OCI-LY3 (cell line): Measurements from ENCODE around the gene LBX2.

Experiments used
- EZH2phosphoT487 ChIP-seq: fragments of 200-600 bp; shearing (Covaris generic); IDR thresholded peaks from 2 replicates; pipeline ENCODE4 v1.6.1; 2018; ENCODE audit warnings: antibody characterized with exemption, mixed run types, low read depth
- TF ChIP-seq, protein P1 (sequence below): fragments of 200-600, 300-600 bp; sonication (generic); IDR thresholded peaks from 2 replicates; pipeline ENCODE4 v1.5.1; 2014; ENCODE audit warnings: antibody characterized with exemption, low read length, low read depth

DNA sequence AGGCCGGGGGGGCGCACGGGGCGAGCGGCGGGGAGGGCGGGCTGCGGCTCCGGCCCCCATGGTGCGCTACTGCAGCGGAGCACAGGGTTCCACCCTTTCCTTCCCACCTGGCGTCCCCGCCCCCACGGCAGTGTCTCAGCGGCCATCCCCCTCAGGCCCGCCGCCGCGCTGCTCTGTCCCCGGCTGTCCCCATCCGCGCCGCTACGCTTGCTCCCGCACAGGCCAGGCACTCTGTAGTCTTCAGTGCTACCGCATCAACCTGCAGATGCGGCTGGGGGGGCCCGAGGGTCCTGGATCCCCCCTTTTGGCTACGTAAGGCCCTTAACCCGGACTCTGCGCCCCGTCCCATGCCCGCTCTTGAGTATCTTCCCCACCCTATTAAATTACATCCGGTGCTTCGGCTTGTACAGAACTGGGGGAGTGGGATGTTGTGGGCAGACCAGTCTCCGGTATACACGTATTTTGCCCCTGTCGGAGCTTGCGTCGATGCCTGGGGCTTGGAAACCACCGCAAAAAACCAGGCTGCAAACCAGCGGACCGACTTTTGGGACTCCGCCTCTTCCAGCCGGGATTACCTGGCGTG, 41.8 kb downstream of the LBX2 start:
- TF ChIP-seq, protein P1, sequence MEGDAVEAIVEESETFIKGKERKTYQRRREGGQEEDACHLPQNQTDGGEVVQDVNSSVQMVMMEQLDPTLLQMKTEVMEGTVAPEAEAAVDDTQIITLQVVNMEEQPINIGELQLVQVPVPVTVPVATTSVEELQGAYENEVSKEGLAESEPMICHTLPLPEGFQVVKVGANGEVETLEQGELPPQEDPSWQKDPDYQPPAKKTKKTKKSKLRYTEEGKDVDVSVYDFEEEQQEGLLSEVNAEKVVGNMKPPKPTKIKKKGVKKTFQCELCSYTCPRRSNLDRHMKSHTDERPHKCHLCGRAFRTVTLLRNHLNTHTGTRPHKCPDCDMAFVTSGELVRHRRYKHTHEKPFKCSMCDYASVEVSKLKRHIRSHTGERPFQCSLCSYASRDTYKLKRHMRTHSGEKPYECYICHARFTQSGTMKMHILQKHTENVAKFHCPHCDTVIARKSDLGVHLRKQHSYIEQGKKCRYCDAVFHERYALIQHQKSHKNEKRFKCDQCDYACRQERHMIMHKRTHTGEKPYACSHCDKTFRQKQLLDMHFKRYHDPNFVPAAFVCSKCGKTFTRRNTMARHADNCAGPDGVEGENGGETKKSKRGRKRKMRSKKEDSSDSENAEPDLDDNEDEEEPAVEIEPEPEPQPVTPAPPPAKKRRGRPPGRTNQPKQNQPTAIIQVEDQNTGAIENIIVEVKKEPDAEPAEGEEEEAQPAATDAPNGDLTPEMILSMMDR = no peak
- TF ChIP-seq EZH2phosphoT487 = no peak
